Ectodermal cell (in vitro differentiated cells): Measurements from ENCODE around the gene WDR5B.
"Not testable (repeated sequence)": the region's sequence is repeated elsewhere in the genome, so short reads cannot be mapped to it uniquely, and the experiment has no call there.

ENCODE experiments used
- H3K27ac ChIP-seq: 2 replicates; pipeline ENCODE4 v1.7.0; 2013; ENCODE audit warnings: mild to moderate bottlenecking, low read depth, low read length; ENCODE audit not compliant: insufficient read depth, poor library complexity, severe bottlenecking
- H3K27me3 ChIP-seq: 2 replicates; pipeline ENCODE4 v1.7.0; 2013; ENCODE audit warnings: mild to moderate bottlenecking, low read length; ENCODE audit not compliant: insufficient read depth, control insufficient read depth, poor library complexity, severe bottlenecking
- H3K36me3 ChIP-seq: one replicate; pipeline ENCODE4 v1.7.0; 2013; ENCODE audit warnings: low read length; ENCODE audit not compliant: control insufficient read depth, insufficient read depth
- H3K4me1 ChIP-seq: one replicate; pipeline ENCODE4 v1.7.0; 2013; ENCODE audit warnings: low read length; ENCODE audit not compliant: control insufficient read depth, insufficient read depth
- H3K4me3 ChIP-seq: 2 replicates; pipeline ENCODE4 v1.7.0; 2013; ENCODE audit warnings: low read depth, low read length, control low read depth; ENCODE audit not compliant: insufficient read depth
- H3K9me3 ChIP-seq: 2 replicates; pipeline ENCODE4 v1.7.0; 2013; ENCODE audit warnings: mild to moderate bottlenecking, low read length, moderate library complexity; ENCODE audit not compliant: control insufficient read depth
- WGBS, 2 experiments: methylation state at CpG; one replicate each; pipeline ENCODE4 v1.1.7; 2013; ENCODE audit warnings: missing lambda C conversion rate in 2 of 2; 5-methylcytosine and 5-hydroxymethylcytosine counted together

Gene WDR5B

DNA sequence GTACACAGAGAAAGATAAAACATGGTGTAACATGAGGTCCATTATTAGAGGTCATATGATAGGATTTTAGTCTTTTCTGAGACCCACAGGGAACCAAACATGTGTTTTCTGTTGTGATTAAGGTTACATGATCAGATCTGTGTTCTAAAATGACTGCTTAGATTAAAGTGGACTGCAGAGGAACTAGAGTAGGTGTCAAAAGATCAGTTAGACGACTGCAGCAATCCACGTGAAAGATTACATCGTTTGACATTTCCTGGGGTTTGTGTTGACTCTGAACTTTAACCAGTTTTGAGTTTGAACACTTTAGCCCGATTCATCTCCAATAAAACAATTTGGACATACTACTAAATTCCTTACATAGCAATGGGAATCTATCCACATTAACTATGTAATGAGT is 37.9 kb downstream of the WDR5B start:
- Histone ChIP-seq H3K27ac (no peak overlapping the region), H3K36me3 (no peaks in the 10 kb centered on the region), H3K4me3 (no peak overlapping the region), H3K9me3 (no peaks in the 10 kb centered on the region), H3K27me3 (no peaks in the 10 kb centered on the region), H3K4me1 (peaks cover 2% of the 10 kb centered on the region)
- WGBS, 2 experiments, result 95% methylated on average over 4 of the region's 4 CpGs

DNA sequence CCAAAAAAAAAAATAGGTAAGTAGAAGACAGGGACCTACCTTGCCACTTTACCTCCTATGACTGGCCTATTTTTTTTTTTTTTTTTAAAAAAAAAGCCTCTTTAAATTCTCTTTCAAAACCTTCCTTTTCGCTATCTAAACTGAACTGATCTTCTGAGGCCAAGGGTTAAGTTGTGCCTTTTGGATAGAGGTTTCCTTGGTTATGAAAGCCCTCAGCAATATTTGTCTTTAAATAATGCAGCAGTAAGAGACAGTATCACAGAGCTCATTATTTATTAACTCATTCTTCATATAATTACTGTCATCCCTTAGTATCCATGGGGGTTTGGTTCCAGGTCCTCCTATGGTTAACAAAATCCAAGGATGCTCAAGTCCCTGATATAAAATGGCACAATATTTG is 41.8 kb downstream of the WDR5B start:
- Histone ChIP-seq H3K36me3 (no peaks in the 10 kb centered on the region), H3K9me3 (no peaks in the 10 kb centered on the region), H3K27ac (no peak overlapping the region), H3K4me1 (no peaks in the 10 kb centered on the region), H3K4me3 (no peak overlapping the region), H3K27me3 (no peaks in the 10 kb centered on the region)
- 100% methylated on average over 1 of the region's 1 CpG; no CpG with 5 or more reads in 1 of the 2 experiments for WGBS, 2 experiments

DNA sequence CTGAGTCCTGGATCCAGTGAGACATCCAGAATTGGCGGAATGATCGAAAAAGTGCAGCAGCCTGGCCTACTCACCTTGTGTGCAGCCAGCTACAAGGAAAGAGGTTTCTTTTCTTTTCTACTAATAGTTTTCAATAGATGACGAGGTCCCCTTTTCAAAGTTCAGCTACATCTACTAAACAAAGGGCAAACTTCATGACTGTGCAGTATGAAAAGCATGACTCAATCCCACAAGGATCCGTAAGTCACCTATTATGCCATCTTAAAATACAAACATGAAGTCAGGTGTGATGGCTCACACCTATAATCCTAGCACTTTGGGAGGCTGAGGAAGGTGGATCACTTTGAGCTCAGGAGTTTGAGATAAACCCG is 49.5 kb downstream of the WDR5B start:
- no peaks in the 10 kb centered on the region for H3K9me3 ChIP-seq
- no peaks in the 10 kb centered on the region for H3K4me1 ChIP-seq
- H3K36me3 ChIP-seq, result peaks cover 16% of the 10 kb centered on the region
- 90 to 95% methylated on average over 4 to 5 of the region's 5 CpGs for WGBS, 2 experiments
- no peak overlapping the region for H3K4me3 ChIP-seq
- no peak overlapping the region for H3K27ac ChIP-seq
- H3K27me3 ChIP-seq, result no peaks in the 10 kb centered on the region

DNA sequence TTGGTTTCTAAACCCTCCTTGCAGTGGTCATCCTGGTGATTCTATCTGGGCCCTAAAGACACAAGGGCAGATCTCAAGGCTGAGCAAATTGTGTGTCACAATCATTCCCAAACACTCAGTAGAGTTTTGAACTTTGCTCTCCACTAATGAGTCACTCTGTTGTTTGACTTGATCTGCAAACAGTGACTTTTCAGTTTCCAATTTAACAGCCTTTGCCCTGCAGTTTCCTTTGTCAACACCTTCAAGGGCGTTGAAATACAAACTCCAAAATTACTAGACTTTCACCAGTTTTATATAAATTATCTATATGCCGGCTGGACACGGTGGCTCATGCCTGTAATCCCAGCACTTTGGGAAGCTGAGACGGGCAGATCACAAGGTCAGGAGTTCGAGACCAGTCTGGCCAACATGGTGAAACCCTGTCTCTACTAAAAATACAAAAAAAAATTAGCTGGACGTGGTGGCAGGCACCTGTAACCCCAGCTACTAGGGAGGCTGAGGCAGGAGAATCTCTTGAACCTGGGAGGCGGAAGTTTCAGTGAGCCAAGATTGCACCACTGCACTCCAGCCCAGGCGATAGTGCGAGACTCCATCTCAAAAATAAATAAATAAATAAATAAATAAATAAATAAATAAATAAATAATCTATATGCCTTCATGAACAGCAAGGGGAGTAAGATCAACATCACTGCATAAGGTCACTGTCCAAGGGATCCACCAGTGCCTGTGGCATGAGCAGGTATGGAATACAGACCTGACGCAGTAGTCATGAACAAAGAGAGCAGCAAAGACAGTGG is 50.1 kb downstream of the WDR5B start:
- not testable (repeated sequence) for H3K9me3 ChIP-seq, H3K4me1 ChIP-seq, H3K27ac ChIP-seq, H3K4me3 ChIP-seq, H3K27me3 ChIP-seq
- H3K36me3 ChIP-seq, result peaks cover 16% of the 10 kb centered on the region
- WGBS, 2 experiments, result 92 to 93% methylated on average over 8 of the region's 10 CpGs

DNA sequence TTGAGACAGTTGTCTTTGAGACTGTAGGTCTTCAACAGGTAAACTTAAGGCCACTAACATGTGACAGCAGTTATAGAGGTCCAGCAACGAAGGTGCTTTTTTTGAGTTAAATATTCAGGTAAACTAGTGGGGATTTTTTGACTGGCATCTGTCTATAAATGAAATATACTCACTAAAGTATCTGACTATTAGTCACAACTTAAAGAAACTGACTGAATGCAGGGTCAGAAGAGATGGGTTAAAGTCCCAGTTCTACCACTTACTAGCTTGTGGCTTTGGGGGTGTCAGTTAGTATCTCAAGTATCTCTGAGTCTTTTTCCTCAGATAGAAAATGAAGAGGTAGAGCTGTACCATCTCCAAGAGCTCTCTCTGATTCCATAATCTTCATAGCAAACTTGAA is 50.8 kb downstream of the WDR5B start:
- H3K4me3 ChIP-seq, result no peak overlapping the region
- no peaks in the 10 kb centered on the region for H3K9me3 ChIP-seq
- WGBS, 2 experiments, result 80 to 88% methylated on average over 1 of the region's 1 CpG
- peaks cover 16% of the 10 kb centered on the region for H3K36me3 ChIP-seq
- no peaks in the 10 kb centered on the region for H3K27me3 ChIP-seq
- H3K27ac ChIP-seq, result no peak overlapping the region
- no peaks in the 10 kb centered on the region for H3K4me1 ChIP-seq

DNA sequence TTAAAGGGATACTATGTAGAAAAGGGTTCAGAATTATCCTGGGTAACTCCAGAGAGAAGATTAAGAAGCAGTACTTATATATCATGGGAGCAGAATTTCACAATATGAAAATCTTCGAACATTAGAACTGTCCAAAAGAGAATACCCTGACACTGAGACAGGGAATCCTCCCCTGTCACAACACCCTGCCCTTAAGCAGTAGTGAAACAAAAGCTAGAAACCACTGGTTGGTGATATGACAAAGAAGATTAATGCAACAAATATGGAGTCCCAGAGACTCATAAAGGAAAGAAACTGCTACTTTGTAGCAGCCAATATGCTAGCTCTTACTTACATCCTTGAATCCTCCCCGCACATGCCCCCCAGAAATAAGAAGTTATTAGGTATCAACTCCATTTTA is 51.4 kb downstream of the WDR5B start:
- H3K27ac ChIP-seq, result no peak overlapping the region
- no peaks in the 10 kb centered on the region for H3K27me3 ChIP-seq
- H3K9me3 ChIP-seq, result no peaks in the 10 kb centered on the region
- no peak overlapping the region for H3K4me3 ChIP-seq
- peaks cover 16% of the 10 kb centered on the region for H3K36me3 ChIP-seq
- 47 to 50% methylated on average over 2 of the region's 2 CpGs for WGBS, 2 experiments
- no peaks in the 10 kb centered on the region for H3K4me1 ChIP-seq
